Measurements from ENCODE around the gene TERB1. TPM values are rescaled to one million over a fixed set of nuclear protein-coding genes. Genes with fewer than 3 reads are reported as not detected.

TERB1 gene
- total and polyA plus RNA-seq, 2 of the 13 experiments (the other 11 are each of a cell fraction or from before 2014, with no cell fraction given): not detected

DNA sequence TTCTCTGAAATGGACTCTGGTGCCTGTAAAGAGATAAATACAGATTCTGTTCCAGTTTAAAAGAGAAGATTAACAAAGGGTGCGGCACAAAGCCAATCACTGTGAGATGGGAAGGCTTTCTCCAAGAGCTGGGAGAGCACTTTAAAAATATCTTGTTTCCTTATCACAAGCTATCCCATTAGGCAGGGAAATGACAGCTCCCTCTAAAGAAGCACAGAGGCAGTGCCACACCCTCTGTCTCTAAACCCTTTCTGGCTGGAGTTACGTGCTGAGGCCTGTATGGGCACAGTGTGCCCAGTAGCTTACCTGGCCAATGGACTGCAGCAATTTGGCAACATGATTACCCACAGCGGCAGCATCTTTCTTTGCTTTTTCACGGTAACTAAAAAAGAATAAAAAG lies 9.0 kb upstream of the TERB1 start:
- POLR2A ChIA-PET: no interaction called here
- H3K27me3 ChIP-seq (ENCODE audit: control insufficient read depth in 1 of 2, insufficient read depth in 2 of 2, low read length in 2 of 2): no peaks in the 10 kb centered on the region
- intact Hi-C loops (cut with micrococcal nuclease; ENCODE audit: unreplicated experiment): no loop called here
- H3K4me2 ChIP-seq (ENCODE audit: low read depth, low read length): no peak overlapping the region
- BruUV-seq (replicated peaks): no TSS peak
- no peak for DNase-seq (ENCODE audit: low spot score)
- in situ Hi-C loops (cut with HindIII; ENCODE audit: extremely low pct_ligation_motif_present, low pct_unique_long_range_greater_than_20kb): no loop called here
- TF ChIP-seq NONO (IDR thresholded peaks at IDR 0.05) (no peak), NONO (CRISPR knock-in tag; conservative IDR thresholded peaks at IDR 0.05) (no peak), NFKB2 (CRISPR knock-in tag; IDR thresholded peaks at IDR 0.05; ENCODE audit: borderline replicate concordance) (no peak), CBX5 (CRISPR knock-in tag; IDR thresholded peaks at IDR 0.05; ENCODE audit: borderline replicate concordance) (no peak), ZNF224 (CRISPR knock-in tag; IDR thresholded peaks at IDR 0.05) (no peak), MTF2 (CRISPR knock-in tag; IDR thresholded peaks at IDR 0.05; ENCODE audit: borderline replicate concordance) (no peak), ZNF619 (CRISPR knock-in tag; IDR thresholded peaks at IDR 0.05) (no peak), MAFF (IDR thresholded peaks at IDR 0.05; ENCODE audit: low read depth, low read length) (no peak), ZNF501 (CRISPR knock-in tag; IDR thresholded peaks at IDR 0.05) (no peak), CREB1 (IDR thresholded peaks at IDR 0.05) (no peak), CREB1 (CRISPR knock-in tag; IDR thresholded peaks at IDR 0.05) (no peak), ZNF790 (CRISPR knock-in tag; IDR thresholded peaks at IDR 0.05; ENCODE audit: borderline replicate concordance) (no peak)
- TF ChIP-seq, protein P1, sequence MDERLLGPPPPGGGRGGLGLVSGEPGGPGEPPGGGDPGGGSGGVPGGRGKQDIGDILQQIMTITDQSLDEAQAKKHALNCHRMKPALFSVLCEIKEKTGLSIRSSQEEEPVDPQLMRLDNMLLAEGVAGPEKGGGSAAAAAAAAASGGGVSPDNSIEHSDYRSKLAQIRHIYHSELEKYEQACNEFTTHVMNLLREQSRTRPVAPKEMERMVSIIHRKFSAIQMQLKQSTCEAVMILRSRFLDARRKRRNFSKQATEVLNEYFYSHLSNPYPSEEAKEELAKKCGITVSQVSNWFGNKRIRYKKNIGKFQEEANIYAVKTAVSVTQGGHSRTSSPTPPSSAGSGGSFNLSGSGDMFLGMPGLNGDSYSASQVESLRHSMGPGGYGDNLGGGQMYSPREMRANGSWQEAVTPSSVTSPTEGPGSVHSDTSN (CRISPR knock-in tag; IDR thresholded peaks at IDR 0.05): no peak
- TF ChIP-seq, protein P2, sequence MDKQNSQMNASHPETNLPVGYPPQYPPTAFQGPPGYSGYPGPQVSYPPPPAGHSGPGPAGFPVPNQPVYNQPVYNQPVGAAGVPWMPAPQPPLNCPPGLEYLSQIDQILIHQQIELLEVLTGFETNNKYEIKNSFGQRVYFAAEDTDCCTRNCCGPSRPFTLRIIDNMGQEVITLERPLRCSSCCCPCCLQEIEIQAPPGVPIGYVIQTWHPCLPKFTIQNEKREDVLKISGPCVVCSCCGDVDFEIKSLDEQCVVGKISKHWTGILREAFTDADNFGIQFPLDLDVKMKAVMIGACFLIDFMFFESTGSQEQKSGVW (CRISPR knock-in tag; IDR thresholded peaks at IDR 0.05; ENCODE audit: borderline replicate concordance): no peak
- ATAC-seq: peak; percentile 51; the same call in 2 of the 3 replicates
- no peak for FAIRE-seq
- H3K79me2 ChIP-seq (ENCODE audit: insufficient read depth, low read length): no peaks in the 10 kb centered on the region
- no peaks in the 10 kb centered on the region for H3K4me1 ChIP-seq (ENCODE audit: insufficient read depth, low read length)
- H3K9ac ChIP-seq (ENCODE audit: insufficient read depth, low read depth, low read length): no peak overlapping the region
- no peak overlapping the region for H3K27ac ChIP-seq (ENCODE audit: extremely low read length, insufficient read depth, low read length)
- no peak overlapping the region for H2AFZ ChIP-seq (ENCODE audit: low read length)
- H4K20me1 ChIP-seq (ENCODE audit: insufficient read depth, low read length): no peaks in the 10 kb centered on the region
- H3K36me3 ChIP-seq (replicated peaks in 1 of 2; ENCODE audit: control insufficient read depth in 1 of 2, insufficient read depth in 2 of 2, low read length in 2 of 2): peaks cover 14 to 53% of the 10 kb centered on the region in 2 experiments
- WGBS (ENCODE audit: low lambda C conversion rate): 99% methylated on average over 4 of the region's 4 CpGs
- H3K4me3 ChIP-seq (replicated peaks in 1 of 3; ENCODE audit: insufficient read depth in 1 of 3, low read depth in 2 of 3, low read length in 3 of 3): no peak overlapping the region
- CTCF ChIA-PET (ENCODE audit: low intra/inter-chr PET ratio, low total read pairs): no interaction called here
- H3K9me3 ChIP-seq (ENCODE audit: low read length): no peaks in the 10 kb centered on the region
